ENCODE results near the gene SENP8.

DNA sequence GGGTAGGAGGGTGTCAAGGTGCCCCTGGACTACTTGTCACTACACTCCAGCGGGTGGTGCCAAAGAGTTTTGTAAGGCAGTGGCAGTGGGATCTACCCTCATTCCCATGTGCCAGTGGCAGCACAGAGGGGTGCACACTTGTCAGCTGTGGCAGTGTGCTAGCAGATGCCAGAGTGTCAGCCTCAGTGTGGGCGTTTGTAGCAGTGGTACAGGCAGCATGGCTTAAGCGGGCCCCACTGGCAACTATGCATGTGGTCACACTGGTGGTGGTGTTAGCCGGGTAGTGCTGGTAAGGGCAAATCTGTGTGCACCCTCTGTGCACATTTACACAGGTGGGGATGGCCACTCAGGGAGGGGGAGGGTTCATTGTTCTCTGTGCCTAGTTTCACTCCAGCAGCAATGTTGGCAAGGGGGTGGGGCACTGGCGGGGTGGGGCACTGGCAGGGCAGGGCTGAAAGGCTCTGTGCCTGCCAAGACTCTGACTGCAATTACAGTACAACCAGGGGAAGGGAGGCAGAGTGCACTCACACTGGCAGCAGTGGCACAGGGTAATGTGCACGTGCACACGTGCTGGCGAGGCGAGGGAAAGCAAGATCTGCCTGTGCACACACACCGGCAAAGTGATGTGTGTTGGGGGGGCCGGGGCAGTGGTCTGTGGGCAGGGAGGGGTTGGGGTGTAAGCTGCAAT, 32.0 kb upstream of the SENP8 start:
- no peak for TF ChIP-seq POLR2AphosphoS5 (IDR thresholded peaks at IDR 0.05; ENCODE audit: low read depth, low read length)
- no peak for TF ChIP-seq PHF20 (CRISPR knock-in tag; IDR thresholded peaks at IDR 0.05)
- TF ChIP-seq CC2D1A (CRISPR knock-in tag; IDR thresholded peaks at IDR 0.05), result no peak
- no peak for TF ChIP-seq ZNF317 (CRISPR knock-in tag; IDR thresholded peaks at IDR 0.05)
- TF ChIP-seq MIXL1 (CRISPR knock-in tag; IDR thresholded peaks at IDR 0.05), result no peak
- TF ChIP-seq MEIS2 (CRISPR knock-in tag; IDR thresholded peaks at IDR 0.05), result no peak

All from HepG2 (cell line).